GM18505 (cell line): Measurements from ENCODE around the gene HNRNPUL2.
A peak's percentile ranks its signal among the peaks of the same experiment; 100 is the strongest.
"Not testable (repeated sequence)": the region's sequence is repeated elsewhere in the genome, so short reads cannot be mapped to it uniquely, and the experiment has no call there.

ENCODE experiments used
- ATAC-seq: cut with Tn5 transposase; IDR thresholded peaks from one replicate; pipeline ENCODE4 v1.9.1; 2021; ENCODE audit not compliant: unreplicated experiment
- POLR2A ChIP-seq: IDR thresholded peaks from 4 replicates; pipeline ENCODE4 v1.6.1; 2011; ENCODE audit warnings: borderline replicate concordance; ENCODE audit not compliant: insufficient read depth, insufficient read length; ENCODE audit errors: extremely low read depth

HNRNPUL2 gene

GRCh38 chr11:62727165-62727871 lies at the start of gene HNRNPUL2:
HNRNPUL2 (minus strand) TSS chr11:62727457; CDS start chr11:62727156, 301 bp downstream.
- peak; percentile 61 for ATAC-seq
- TF ChIP-seq POLR2A = peak; percentile 98

- TF ChIP-seq POLR2A = no peak
- ATAC-seq = no peak
Observed at GRCh38 chr11:62775646-62776045, 48.4 kb upstream of the HNRNPUL2 start.

GRCh38 chr11:62774407-62774806 lies 47.1 kb upstream of the HNRNPUL2 start:
- no peak for ATAC-seq
- TF ChIP-seq POLR2A = no peak

GRCh38 chr11:62771144-62772021 lies 44.1 kb upstream of the HNRNPUL2 start, which contains the start of gene TAF6L:
TAF6L (plus strand) TSS chr11:62771396; CDS start chr11:62775784, 4,388 bp downstream.
- TF ChIP-seq POLR2A = peak; percentile 71

GRCh38 chr11:62770778-62771143 lies 43.5 kb upstream of the HNRNPUL2 start:
- ATAC-seq = peak; percentile 2
- no peak for TF ChIP-seq POLR2A

More at GRCh38 chr11:62771144-62772021, 44.1 kb upstream of the HNRNPUL2 start, which contains the start of gene TAF6L:
- ATAC-seq = peak; percentile 66

- ATAC-seq = not testable (repeated sequence)
Observed at GRCh38 chr11:62760867-62761227, 33.6 kb upstream of the HNRNPUL2 start.

- TF ChIP-seq POLR2A = no peak
- no peak for ATAC-seq
Observed at GRCh38 chr11:62757846-62758788, 30.9 kb upstream of the HNRNPUL2 start.

GRCh38 chr11:62755086-62755615 lies 27.9 kb upstream of the HNRNPUL2 start:
- no peak for ATAC-seq
- no peak for TF ChIP-seq POLR2A

- peak; percentile 94 for ATAC-seq
- TF ChIP-seq POLR2A = peak; percentile 95
Observed at GRCh38 chr11:62753736-62754603, 26.7 kb upstream of the HNRNPUL2 start, which contains the start of gene ZBTB3. ZBTB3 (minus strand) TSS chr11:62754160; CDS start chr11:62753664, 496 bp downstream.

- no peak for ATAC-seq
- TF ChIP-seq POLR2A = no peak
Observed at GRCh38 chr11:62752994-62753735, 25.9 kb upstream of the HNRNPUL2 start.

GRCh38 chr11:62752177-62752785 lies 25.0 kb upstream of the HNRNPUL2 start:
- ATAC-seq = no peak
- TF ChIP-seq POLR2A = no peak

GRCh38 chr11:62749931-62750330 lies 22.7 kb upstream of the HNRNPUL2 start:
- not testable (repeated sequence) for ATAC-seq
